Right lung (tissue), 5 donors: Measurements from ENCODE around the gene STAG3. TPM values are rescaled to one million over a fixed set of nuclear protein-coding genes. Genes with fewer than 3 reads are reported as not detected.

Experiments
- DNase-seq, 2 donors: peaks; one replicate each; pipeline ENCODE4 v3.0.0-alpha.2; 2013
- polyA plus RNA-seq, 5 donors: library from polyadenylated mRNA; unstranded; fragments of 120-200 nt; gene quantifications; one replicate each; pipeline versions ENCODE4 v1.2.1 to v1.2.3, GENCODE V29; 2013; ENCODE audit warnings: inconsistent platforms in 1 of 5, low replicate concordance in 1 of 5; ENCODE audit not compliant: insufficient read length in 5 of 5, insufficient read depth in 1 of 5

STAG3 gene
- polyA plus RNA-seq, 5 donors = 15.9 to 24.7 (median 21.1) TPM

- no peak for DNase-seq
Measured at GRCh38 chr7:100153708-100154535, 23.8 kb upstream of the STAG3 start.

DNA sequence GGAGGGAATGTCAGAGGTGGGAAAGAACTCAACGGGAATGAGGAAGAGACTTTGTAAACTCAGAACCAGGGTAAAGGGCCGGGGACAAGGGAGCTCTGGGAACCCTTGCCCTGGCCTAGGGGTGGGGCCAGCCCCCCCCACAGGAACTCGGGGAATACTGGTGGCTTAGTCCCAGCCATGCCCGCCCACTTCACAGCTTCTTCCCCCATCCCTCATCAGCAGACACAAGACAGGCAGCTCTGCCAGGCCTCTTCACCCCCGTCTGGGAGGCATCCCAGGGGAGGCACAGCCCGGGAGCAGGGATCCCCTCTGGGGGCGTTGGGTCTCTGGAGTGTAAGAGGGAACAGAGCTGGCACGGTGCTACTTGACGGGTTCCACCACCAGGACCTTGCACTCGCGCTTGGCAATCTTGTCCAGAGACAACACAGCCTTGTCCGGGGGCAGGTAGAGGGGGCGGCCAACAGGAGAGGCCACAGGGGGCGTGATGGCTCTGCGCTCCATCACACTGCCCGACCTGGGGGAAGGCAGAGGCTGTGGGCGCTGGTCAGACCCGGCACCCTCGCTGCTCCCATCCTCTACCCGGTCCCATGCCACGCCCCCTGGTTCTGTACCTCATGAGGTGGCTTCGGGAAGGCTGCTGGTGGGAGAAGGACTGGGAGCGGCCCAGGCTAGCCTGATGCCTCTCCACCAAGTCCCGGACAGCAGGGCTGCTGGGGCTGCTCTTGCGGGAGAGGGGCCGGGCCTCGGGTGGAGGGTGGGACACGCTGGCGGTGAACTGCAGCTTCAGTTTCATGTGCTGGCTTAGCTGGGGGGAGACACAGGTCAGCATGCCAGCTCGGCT, 22.8 kb upstream of the STAG3 start:
- DNase-seq = no peak

- DNase-seq = no peak
Measured at GRCh38 chr7:100155553-100156317, 22.0 kb upstream of the STAG3 start.

DNA sequence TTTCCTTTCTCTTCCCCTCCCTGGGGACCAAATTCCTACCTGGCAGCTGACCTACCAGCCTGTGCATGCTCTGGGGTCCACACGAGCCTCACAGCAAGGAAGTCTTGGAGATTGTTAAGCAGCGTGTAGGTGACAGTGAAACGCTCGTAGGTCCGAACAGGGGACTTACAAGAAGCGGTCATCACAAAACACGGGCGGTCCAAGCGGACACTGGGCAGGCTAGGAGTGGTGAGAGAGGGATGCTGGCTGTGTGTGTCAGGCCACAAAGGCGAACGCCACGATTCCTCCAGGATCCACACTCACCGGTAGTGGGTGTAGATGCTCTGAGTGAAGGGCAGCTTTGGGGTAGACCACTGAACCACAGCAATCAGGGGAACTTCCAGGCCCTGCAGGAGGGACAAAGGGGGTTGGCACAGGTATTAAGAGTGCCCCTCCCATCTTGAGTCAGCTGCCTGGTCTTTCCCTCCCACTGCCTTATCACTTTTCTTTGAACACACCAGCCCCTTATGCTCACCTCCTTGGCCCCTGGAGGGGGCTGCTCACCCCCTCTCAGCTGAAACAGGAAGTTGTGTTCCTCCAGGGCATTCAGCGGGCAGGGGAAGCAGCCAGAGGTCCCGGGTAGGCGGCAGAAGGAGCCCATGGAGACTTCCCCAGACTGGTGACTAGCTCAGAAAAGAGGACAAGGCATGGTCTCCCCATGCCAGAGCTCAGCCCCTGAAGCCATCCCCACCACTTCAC, 21.2 kb upstream of the STAG3 start:
- no peak for DNase-seq

DNA sequence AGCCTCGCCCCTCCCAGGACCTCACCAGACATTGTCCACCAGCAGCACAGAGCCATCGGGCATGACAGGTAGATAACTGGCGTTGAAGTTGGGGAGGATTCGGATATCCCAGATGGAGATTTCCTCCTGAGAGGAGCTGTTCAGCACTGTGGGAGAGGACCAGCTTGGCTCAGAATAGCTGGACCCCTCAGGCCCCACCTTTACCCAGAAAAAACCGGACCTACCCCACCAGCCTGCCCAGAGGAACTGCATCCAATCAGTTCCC, 20.7 kb upstream of the STAG3 start:
- DNase-seq = no peak

- no peak for DNase-seq
Measured at GRCh38 chr7:100157334-100158228, 20.1 kb upstream of the STAG3 start.

GRCh38 chr7:100158229-100159098, 19.3 kb upstream of the STAG3 start, which contains the start of gene TRAPPC14:
Gene TRAPPC14, minus strand, starts transcription at chr7:100158723. Its CDS starts 224 bp downstream, at chr7:100158499.
- peak; percentile 84 to 85 for DNase-seq

DNA sequence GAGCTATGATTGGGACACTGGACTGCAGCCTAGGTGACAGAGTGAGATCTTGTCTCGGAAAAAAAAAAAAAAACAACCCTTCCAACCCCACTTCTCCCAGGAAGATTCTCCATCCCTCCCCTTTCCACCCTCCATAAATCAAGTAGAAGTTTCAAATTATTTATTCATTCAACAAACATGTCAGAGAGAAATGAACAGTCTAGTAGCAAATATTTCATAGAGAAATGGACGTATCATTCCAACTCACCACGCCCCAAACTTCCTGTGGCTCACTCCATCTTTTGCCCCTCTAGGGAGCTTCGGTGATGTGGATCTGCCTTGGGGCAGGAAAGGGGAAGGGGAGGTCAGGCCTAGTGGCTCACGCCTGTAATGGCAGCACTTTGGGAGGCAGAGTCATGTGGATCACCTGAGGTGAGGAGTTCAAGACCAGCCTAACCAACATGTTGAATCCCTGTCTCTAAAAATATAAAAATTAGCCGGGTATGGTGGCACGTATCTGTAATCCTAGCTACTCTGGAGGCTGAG, 18.6 kb upstream of the STAG3 start:
- no peak for DNase-seq

- no peak for DNase-seq
Measured at GRCh38 chr7:100160067-100160466, 17.7 kb upstream of the STAG3 start.

DNA sequence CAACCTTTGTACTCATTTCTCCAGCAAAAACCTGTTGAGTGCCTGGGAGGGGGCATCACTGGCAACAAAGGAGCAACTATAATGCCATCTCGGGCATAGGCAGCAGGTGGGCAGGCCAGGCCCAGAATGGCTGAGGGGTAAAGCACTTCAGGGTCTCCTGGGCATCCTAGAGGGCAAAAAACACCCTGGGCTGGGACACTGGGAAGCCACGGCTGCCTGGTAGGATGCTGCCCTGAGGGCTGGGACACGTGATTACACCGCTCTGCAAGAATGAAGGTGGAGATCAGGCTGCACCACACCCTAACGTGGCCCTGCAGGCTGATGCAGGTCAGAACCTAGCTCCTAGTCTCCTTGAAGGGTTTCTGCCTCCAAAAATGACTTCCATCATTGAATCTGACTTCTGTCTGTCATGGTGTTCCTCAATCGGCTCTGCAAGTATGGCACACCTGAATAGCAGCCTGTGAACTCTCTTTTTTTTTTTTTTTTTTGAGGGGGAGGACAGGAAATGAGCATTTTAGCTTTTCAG, 14.6 kb upstream of the STAG3 start:
- no peak for DNase-seq

- no peak for DNase-seq
Measured at GRCh38 chr7:100163871-100164270, 13.8 kb upstream of the STAG3 start.

DNA sequence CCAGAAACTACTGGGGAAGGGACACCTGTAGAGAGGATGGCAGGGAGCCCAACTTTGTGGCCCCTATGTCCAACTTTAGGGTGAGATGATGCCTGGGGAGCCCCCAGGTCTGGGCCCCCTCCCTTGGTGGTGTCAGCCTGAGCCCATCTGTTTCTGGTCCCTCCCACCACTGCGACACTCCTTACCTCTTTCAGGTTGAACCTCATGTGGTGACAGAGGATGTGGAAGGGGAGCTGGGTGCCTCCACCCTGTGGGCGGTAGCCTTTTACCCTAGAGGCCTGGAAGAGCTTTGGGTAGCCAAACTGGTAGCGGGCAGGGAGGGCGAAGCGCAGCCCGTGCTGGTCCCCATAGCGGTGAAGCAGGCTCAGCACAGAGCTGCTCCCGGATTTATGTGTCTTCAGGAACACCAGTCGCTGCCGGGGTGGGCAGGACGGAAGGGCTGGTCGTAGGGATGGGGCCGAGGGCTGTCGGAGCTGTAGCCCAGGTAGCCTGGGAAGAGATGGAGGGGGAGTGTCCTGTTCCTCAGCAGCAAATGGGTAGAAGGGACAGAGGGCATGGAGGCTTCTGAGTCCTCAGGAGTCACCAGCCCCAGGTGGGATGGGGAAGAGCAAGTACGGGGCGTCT, 11.3 kb upstream of the STAG3 start:
- DNase-seq = no peak

DNA sequence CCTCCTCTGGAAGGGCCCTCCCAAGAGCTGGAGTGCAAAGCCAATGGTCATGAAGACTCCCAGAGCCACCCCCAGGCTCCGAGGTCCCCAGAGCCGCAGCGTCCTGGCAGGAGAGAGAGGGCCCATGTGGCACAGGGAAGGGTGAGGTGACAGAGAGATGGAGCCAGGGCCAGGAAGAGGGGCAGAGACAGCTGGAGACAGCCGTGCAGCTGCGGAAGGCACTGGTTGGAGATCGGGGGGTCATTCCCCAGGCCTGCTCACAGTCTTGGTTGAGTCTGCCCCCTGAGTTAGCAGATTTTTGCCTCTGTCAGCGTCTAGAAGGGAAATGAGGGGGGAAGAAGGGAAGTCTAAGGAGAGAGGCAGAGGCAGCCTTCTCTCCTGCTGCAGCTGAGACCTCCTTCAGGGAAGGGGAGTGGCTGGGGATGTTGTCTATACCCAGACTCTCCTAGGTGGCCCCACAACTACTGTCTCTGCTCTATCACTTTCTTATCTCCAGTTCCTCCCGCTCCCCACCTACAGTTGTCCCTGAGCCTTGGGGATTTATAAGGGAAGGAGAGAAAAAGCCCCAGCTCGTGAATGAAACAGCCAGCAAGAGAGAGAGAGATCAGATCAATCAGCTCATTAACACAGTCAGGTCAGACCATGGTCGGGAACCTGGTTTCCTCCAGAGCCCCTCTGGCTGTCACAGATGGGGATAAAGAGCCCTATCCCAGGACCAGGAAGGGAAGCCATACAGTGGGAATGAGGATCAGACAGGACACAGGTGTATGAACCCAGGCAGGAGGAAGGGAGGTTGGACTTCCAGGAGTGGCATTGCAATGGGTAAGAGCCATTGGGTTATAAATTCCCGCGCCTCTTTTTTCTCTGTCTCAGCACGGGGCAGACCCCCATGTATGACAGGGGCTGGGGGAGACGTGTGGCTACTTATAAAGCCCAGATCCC, 10.5 kb upstream of the STAG3 start:
- no peak for DNase-seq

GRCh38 chr7:100167912-100168323, 9.8 kb upstream of the STAG3 start:
- no peak for DNase-seq

- DNase-seq = no peak
Measured at GRCh38 chr7:100169147-100169850, 8.4 kb upstream of the STAG3 start.

GRCh38 chr7:100170101-100170897, 7.4 kb upstream of the STAG3 start:
- no peak for DNase-seq
